ENCODE measurements around the gene STK10.

DNA sequence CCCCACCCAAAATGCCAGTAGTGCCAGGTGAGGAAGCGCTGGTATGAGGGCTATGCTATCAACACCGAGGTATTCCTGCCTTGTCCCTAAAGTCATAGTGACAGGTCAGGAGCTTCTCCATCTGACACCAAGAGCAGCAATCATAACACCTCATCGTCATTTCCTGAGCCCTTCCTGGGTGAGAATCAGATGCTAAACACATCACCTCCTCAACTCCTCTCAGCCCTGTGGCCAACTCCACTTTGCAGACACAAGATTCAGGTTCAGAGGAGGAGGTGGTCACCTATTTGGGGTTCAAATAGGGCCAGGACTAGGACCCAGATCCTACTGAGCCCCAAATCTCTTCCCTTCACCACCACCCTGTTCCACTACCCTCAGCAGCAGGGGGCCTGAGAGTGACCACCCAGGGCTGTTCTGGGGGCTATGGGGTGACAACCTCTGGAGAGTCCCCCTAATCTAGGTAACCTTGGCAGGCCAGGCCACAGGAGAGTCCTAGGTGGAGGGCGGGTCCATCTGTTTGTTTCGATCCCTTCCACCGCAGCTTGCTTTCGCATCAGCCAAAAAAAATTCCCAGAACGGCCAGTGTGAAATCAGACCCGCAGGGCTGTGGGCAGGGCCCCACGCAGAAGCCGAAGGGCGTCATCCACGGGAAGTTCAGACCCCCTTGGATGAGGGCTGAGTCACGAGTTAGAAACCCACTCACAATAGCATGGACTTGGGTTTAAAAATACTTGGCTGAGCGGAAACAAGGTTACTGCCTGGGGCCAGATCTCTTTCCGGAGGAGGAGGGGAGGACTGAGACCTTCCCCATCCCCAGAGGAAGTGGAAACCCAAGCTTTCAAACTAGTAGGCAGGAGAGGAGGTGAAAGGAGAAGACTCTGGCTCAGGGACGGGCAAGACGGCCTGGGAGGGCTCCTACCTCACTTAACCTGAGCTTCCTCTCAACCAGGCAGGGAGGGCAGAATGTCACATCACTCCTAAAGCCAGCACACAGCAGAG, 8.7 kb downstream of the STK10 start:
- no peak for TF ChIP-seq CTCF (conservative IDR thresholded peaks at IDR 0.05)
- no peak for TF ChIP-seq ZFX (IDR thresholded peaks at IDR 0.05)
